HepG2 (cell line): Measurements from ENCODE around the gene CPXM1. TPM values are rescaled to one million over a fixed set of nuclear protein-coding genes. Genes with fewer than 3 reads are reported as not detected.
A peak's percentile ranks its signal among the peaks of the same experiment; 100 is the strongest.

Experiments
- ASH2L ChIP-seq: fragments of 300-600, 200-600 bp; sonication (generic); IDR thresholded peaks from 2 replicates; pipeline ENCODE4 v1.7.0; 2017; ENCODE audit warnings: low read depth, mild to moderate bottlenecking, moderate library complexity, mixed read lengths, low read length; ENCODE audit not compliant: insufficient read length
- BATF2 ChIP-seq: sonication (generic); formaldehyde crosslinking; IDR thresholded peaks from 2 replicates; pipeline ENCODE4 v1.8.0; 2022; ENCODE audit warnings: mild to moderate bottlenecking, missing genetic modification reagents, moderate library complexity
- CTCF ChIP-seq: sonication (generic); formaldehyde crosslinking; IDR thresholded peaks from 2 replicates; pipeline ENCODE4 v1.5.0; 2020; ENCODE audit warnings: mild to moderate bottlenecking, missing genetic modification reagents, moderate library complexity
- DPF2 ChIP-seq: sonication (generic); formaldehyde crosslinking; IDR thresholded peaks from 2 replicates; pipeline ENCODE4 v1.4.0; 2020; ENCODE audit warnings: mild to moderate bottlenecking, low read depth, missing genetic modification reagents, borderline replicate concordance
- FIP1L1 ChIP-seq: fragments of 200-400 bp; formaldehyde crosslinking; IDR thresholded peaks from 2 replicates; pipeline ENCODE4 v1.6.1; 2018; ENCODE audit warnings: low read depth, mild to moderate bottlenecking, low read length, moderate library complexity, borderline replicate concordance; ENCODE audit not compliant: insufficient read depth
- HMGXB3 ChIP-seq: sonication (generic); formaldehyde crosslinking; IDR thresholded peaks from 2 replicates; pipeline ENCODE4 v1.4.0; 2020; ENCODE audit warnings: missing genetic modification reagents, borderline replicate concordance
- NFE2L2 ChIP-seq: fragments of 150-350 bp; IDR thresholded peaks from 2 replicates; pipeline ENCODE4 v1.6.1; 2014; ENCODE audit warnings: low read length
- SNRNP70 ChIP-seq: fragments of 200-400 bp; formaldehyde crosslinking; IDR thresholded peaks from 2 replicates; pipeline ENCODE4 v1.6.1; 2017; ENCODE audit warnings: mild to moderate bottlenecking, low read depth, low read length, moderate library complexity
- TCF12 ChIP-seq, 2 experiments: fragments of 450-650 bp in 1 of 2; sonication (generic) in 1 of 2; formaldehyde crosslinking in 1 of 2; IDR thresholded peaks; 2 replicates each; pipeline versions ENCODE4 v1.6.1 to v1.8.0; 2017 to 2022; ENCODE audit warnings: antibody characterized with exemption in 1 of 2, mild to moderate bottlenecking in 1 of 2, missing genetic modification reagents in 1 of 2, moderate library complexity in 1 of 2
- TGIF2 ChIP-seq: IDR thresholded peaks from 2 replicates; pipeline ENCODE4 v1.6.1; 2016; ENCODE audit warnings: control low read depth, missing compliant biosample characterization
- WIZ ChIP-seq: sonication (generic); formaldehyde crosslinking; IDR thresholded peaks from 2 replicates; pipeline ENCODE4 v1.5.1; 2020; ENCODE audit warnings: mild to moderate bottlenecking, missing genetic modification reagents
- ZBTB25 ChIP-seq: IDR thresholded peaks from 2 replicates; pipeline ENCODE4 v1.6.1; 2018; ENCODE audit warnings: missing genetic modification reagents
- ZNF331 ChIP-seq: sonication (generic); formaldehyde crosslinking; IDR thresholded peaks from 2 replicates; pipeline ENCODE4 v1.4.0; 2020; ENCODE audit warnings: missing genetic modification reagents
- ZNF350 ChIP-seq: sonication (generic); formaldehyde crosslinking; IDR thresholded peaks from 2 replicates; pipeline ENCODE4 v1.4.0; 2020; ENCODE audit warnings: mild to moderate bottlenecking, low read depth, missing genetic modification reagents, borderline replicate concordance
- ZNF530 ChIP-seq: sonication (generic); formaldehyde crosslinking; IDR thresholded peaks from 2 replicates; pipeline ENCODE4 v1.5.0; 2020; ENCODE audit warnings: low read depth, mild to moderate bottlenecking, missing genetic modification reagents
- ZNF891 ChIP-seq: sonication (generic); formaldehyde crosslinking; IDR thresholded peaks from 2 replicates; pipeline ENCODE4 v1.5.0; 2020; ENCODE audit warnings: mild to moderate bottlenecking, missing genetic modification reagents
- polyA plus RNA-seq, 8 experiments: library from polyadenylated mRNA; depleted of rRNA in 3 of 8; stranded (reverse) in 7 of 8; unstranded in 1 of 8; fragments of >200 nt; fragmentation: Illumina TruSeq in 4 of 8; extraction: Trizol in 4 of 8; gene quantifications; 2 replicates each; pipeline versions ENCODE4 v1.2.1 to v1.2.3, GENCODE V29; 2011 to 2016; ENCODE audit warnings: low read depth in 4 of 8, missing spikeins in 1 of 8, mixed read lengths in 1 of 8; ENCODE audit not compliant: insufficient read depth in 1 of 8
- total RNA-seq, 5 experiments: library from RNA; depleted of rRNA; stranded (reverse); fragments of >200 nt; fragmentation: Illumina TruSeq; extraction: Trizol; gene quantifications; 2 replicates each; pipeline ENCODE4 v1.2.3, GENCODE V29; 2016; ENCODE audit warnings: low read depth in 1 of 5
- TF ChIP-seq, protein P1 (sequence below): sonication (generic); formaldehyde crosslinking; conservative IDR thresholded peaks from 2 replicates; pipeline ENCODE4 v1.5.0; 2020; ENCODE audit warnings: missing genetic modification reagents

CPXM1 gene
- total and polyA plus RNA-seq, 2 of the 13 experiments (the other 11 are each of a cell fraction or from before 2014, with no cell fraction given): 0.07 TPM; not detected in 1

DNA sequence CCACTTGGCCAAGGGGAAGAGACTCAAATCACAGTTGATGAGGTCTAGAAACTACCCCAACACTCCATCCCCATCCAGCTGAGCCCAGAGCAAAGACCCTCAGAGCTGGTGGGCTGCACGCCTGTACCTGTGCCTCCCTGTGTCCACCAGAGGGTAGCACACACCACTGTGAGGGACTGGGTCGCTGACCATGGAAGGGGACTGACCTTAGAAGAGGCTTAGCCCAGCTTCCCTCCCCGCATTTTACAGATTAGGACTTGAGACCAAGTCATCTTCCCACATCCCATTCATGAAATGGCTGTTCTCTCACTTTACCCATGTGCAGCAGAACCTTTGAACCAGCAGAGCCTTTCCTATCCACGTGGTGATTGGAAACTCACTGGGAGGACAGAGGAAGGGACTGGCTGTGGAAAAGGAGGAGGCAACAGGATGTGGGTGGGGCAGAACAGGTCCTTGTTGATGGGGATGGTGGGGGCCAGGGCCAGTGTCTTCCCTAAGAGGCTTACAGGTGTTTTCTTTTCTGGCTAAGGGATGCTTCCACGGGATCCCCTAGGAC lies 44.3 kb downstream of the CPXM1 start (continued):
- TF ChIP-seq CTCF (CRISPR knock-in tag) (peak; percentile 96), ASH2L (no peak), ZNF891 (CRISPR knock-in tag) (0 out of 2 replicates have a peak, but pooled peaks have one; percentile 34), ZNF331 (CRISPR knock-in tag) (no peak), TCF12 (IDR thresholded peaks at IDR 0.05) (no peak), TCF12 (CRISPR knock-in tag; IDR thresholded peaks at IDR 0.05) (no peak), BATF2 (CRISPR knock-in tag) (no peak), ZBTB25 (CRISPR knock-in tag) (no peak; the same call in 1 of the 2 replicates), DPF2 (CRISPR knock-in tag) (no peak), WIZ (CRISPR knock-in tag) (no peak), SNRNP70 (no peak), NFE2L2 (no peak), ZNF530 (CRISPR knock-in tag) (no peak), TGIF2 (CRISPR knock-in tag) (peak; percentile 78; the same call in 1 of the 2 replicates), HMGXB3 (CRISPR knock-in tag) (no peak), ZNF350 (CRISPR knock-in tag) (0 out of 2 replicates have a peak, but pooled peaks have one; percentile 19), FIP1L1 (no peak)
- TF ChIP-seq, protein P1, sequence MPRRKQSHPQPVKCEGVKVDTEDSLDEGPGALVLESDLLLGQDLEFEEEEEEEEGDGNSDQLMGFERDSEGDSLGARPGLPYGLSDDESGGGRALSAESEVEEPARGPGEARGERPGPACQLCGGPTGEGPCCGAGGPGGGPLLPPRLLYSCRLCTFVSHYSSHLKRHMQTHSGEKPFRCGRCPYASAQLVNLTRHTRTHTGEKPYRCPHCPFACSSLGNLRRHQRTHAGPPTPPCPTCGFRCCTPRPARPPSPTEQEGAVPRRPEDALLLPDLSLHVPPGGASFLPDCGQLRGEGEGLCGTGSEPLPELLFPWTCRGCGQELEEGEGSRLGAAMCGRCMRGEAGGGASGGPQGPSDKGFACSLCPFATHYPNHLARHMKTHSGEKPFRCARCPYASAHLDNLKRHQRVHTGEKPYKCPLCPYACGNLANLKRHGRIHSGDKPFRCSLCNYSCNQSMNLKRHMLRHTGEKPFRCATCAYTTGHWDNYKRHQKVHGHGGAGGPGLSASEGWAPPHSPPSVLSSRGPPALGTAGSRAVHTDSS: no peak
